OCI-LY1 (cell line): Measurements from ENCODE around the gene ZNF605.

ENCODE experiments used
- H2AFZ ChIP-seq: fragments of 200-600 bp; sonication (generic), shearing (Covaris generic); 2 replicates; pipeline ENCODE4 v1.6.0; 2014; ENCODE audit warnings: antibody characterized with exemption, mild to moderate bottlenecking, low read length
- H3F3A ChIP-seq: fragments of 200-600 bp; sonication (generic), shearing (Covaris generic); 2 replicates; pipeline ENCODE4 v1.6.0; 2014; ENCODE audit warnings: mild to moderate bottlenecking, antibody characterized with exemption, low read length, moderate library complexity; ENCODE audit not compliant: insufficient read depth
- H3K27ac ChIP-seq: fragments of 200-600 bp; sonication (generic); 2 replicates; pipeline ENCODE4 v1.5.1; 2014; ENCODE audit warnings: low read length, mixed run types, mild to moderate bottlenecking, low read depth; ENCODE audit not compliant: poor library complexity, severe bottlenecking
- H3K27me3 ChIP-seq: fragments of 200-600 bp; sonication (generic); 2 replicates; pipeline ENCODE4 v1.6.0; 2014; ENCODE audit warnings: antibody characterized with exemption, mild to moderate bottlenecking, low read length, moderate library complexity; ENCODE audit not compliant: insufficient read depth
- H3K36me3 ChIP-seq: fragments of 200-600 bp; sonication (generic); 2 replicates; pipeline ENCODE4 v1.6.1; 2014; ENCODE audit warnings: mild to moderate bottlenecking, antibody characterized with exemption, low read length, moderate library complexity, mixed read lengths; ENCODE audit not compliant: insufficient read depth
- H3K4me1 ChIP-seq: fragments of 200-600 bp; sonication (generic); 2 replicates; pipeline ENCODE4 v1.5.1; 2014; ENCODE audit warnings: mild to moderate bottlenecking, low read length, moderate library complexity; ENCODE audit not compliant: insufficient read depth, severe bottlenecking
- H3K4me2 ChIP-seq: fragments of 200-600 bp; sonication (generic), shearing (Covaris generic); 2 replicates; pipeline ENCODE4 v1.6.1; 2014; ENCODE audit warnings: low read length
- H3K4me3 ChIP-seq: fragments of 200-600 bp; sonication (generic); 2 replicates; pipeline ENCODE4 v1.5.1; 2014; ENCODE audit warnings: low read length, low read depth, mild to moderate bottlenecking, mixed read lengths; ENCODE audit not compliant: poor library complexity, severe bottlenecking
- H3K79me2 ChIP-seq: fragments of 200-600 bp; shearing (Covaris generic); 2 replicates; pipeline ENCODE4 v1.6.1; 2016; ENCODE audit warnings: mixed run types, low read length, mixed read lengths; ENCODE audit not compliant: insufficient read depth
- H3K9ac ChIP-seq: fragments of 200-600 bp; sonication (generic), shearing (Covaris generic); 2 replicates; pipeline ENCODE4 v1.6.1; 2014; ENCODE audit warnings: mild to moderate bottlenecking, low read length, mixed read lengths
- H3K9me2 ChIP-seq: fragments of 200-600 bp; sonication (generic), shearing (Covaris generic); 2 replicates; pipeline ENCODE4 v1.6.1; 2014; ENCODE audit warnings: low read depth, mild to moderate bottlenecking, low read length, mixed read lengths
- H3K9me3 ChIP-seq: fragments of 200-600 bp; shearing (Covaris generic); 2 replicates; pipeline ENCODE4 v1.6.1; 2014; ENCODE audit warnings: low read length, mixed read lengths
- H4K20me1 ChIP-seq: fragments of 200-600 bp; sonication (generic), shearing (Covaris generic); 2 replicates; pipeline ENCODE4 v1.6.0; 2016; ENCODE audit warnings: mild to moderate bottlenecking, low read length; ENCODE audit not compliant: insufficient read depth
- EZH2 ChIP-seq: fragments of 200-600 bp; sonication (generic), shearing (Covaris generic); IDR thresholded peaks from 2 replicates; pipeline ENCODE4 v1.8.0; 2017; ENCODE audit warnings: borderline replicate concordance, mixed run types, mild to moderate bottlenecking, antibody characterized with exemption, low read length, moderate library complexity, mixed read lengths
- TF ChIP-seq, protein P1 (sequence below): fragments of 200-600 bp; sonication (generic), shearing (Covaris generic); IDR thresholded peaks from 2 replicates; pipeline ENCODE4 v1.5.1; 2017; ENCODE audit warnings: mild to moderate bottlenecking, antibody characterized with exemption, low read length, moderate library complexity, mixed read lengths

ZNF605 gene

DNA sequence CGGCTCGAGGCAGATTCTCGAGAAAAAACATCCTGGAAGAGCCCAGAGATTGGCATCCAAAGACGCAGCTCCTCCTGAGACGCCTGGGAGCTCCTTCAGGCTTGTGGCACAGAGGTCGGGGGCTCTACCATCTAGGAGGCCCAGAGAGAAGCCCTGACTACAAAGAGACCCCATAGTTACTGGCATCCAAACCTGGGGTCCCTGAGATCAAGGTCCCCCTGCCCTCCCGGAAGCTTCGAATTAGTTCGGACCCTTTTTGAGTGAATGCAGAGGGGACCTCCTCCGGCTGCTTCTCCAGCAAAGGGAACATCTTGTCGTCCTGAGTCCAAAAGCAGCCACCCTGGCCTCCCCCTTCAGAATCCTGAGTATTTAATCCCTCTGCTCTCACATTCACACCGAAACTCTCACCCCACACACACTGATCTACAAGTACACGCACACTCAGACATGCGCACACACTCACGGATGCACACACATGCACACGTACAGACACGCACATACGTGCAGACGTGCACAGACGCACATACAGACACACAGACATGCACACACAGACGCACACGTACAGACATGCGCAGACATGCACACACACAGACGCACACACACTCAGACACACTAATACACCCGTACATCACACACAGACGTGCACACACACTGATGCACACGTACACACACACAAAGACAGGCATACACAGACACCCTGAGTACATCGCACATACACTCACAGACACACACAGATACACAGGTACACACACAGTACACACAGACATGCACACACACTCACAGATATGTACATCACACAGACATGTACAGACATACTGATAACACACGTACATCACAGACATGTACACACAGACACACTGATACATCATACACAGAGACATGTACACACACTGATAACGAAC lies 5.9 kb downstream of the ZNF605 start:
- H3K9me2 ChIP-seq = no peaks in the 10 kb centered on the region
- no peaks in the 10 kb centered on the region for H4K20me1 ChIP-seq
- TF ChIP-seq EZH2 = no peak
- TF ChIP-seq, protein P1, sequence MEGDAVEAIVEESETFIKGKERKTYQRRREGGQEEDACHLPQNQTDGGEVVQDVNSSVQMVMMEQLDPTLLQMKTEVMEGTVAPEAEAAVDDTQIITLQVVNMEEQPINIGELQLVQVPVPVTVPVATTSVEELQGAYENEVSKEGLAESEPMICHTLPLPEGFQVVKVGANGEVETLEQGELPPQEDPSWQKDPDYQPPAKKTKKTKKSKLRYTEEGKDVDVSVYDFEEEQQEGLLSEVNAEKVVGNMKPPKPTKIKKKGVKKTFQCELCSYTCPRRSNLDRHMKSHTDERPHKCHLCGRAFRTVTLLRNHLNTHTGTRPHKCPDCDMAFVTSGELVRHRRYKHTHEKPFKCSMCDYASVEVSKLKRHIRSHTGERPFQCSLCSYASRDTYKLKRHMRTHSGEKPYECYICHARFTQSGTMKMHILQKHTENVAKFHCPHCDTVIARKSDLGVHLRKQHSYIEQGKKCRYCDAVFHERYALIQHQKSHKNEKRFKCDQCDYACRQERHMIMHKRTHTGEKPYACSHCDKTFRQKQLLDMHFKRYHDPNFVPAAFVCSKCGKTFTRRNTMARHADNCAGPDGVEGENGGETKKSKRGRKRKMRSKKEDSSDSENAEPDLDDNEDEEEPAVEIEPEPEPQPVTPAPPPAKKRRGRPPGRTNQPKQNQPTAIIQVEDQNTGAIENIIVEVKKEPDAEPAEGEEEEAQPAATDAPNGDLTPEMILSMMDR = no peak
- H3K9me3 ChIP-seq = peaks cover 51% of the 10 kb centered on the region
- H3K36me3 ChIP-seq = peaks cover 46% of the 10 kb centered on the region
- H2AFZ ChIP-seq = no peak overlapping the region
- H3K79me2 ChIP-seq = no peaks in the 10 kb centered on the region
- no peak overlapping the region for H3K27ac ChIP-seq
- H3K27me3 ChIP-seq = no peaks in the 10 kb centered on the region
- peaks cover 5% of the 10 kb centered on the region for H3K4me1 ChIP-seq
- H3K4me2 ChIP-seq = no peak overlapping the region
- H3K4me3 ChIP-seq = no peak overlapping the region
- H3K9ac ChIP-seq = no peak overlapping the region
- no peaks in the 10 kb centered on the region for H3F3A ChIP-seq

DNA sequence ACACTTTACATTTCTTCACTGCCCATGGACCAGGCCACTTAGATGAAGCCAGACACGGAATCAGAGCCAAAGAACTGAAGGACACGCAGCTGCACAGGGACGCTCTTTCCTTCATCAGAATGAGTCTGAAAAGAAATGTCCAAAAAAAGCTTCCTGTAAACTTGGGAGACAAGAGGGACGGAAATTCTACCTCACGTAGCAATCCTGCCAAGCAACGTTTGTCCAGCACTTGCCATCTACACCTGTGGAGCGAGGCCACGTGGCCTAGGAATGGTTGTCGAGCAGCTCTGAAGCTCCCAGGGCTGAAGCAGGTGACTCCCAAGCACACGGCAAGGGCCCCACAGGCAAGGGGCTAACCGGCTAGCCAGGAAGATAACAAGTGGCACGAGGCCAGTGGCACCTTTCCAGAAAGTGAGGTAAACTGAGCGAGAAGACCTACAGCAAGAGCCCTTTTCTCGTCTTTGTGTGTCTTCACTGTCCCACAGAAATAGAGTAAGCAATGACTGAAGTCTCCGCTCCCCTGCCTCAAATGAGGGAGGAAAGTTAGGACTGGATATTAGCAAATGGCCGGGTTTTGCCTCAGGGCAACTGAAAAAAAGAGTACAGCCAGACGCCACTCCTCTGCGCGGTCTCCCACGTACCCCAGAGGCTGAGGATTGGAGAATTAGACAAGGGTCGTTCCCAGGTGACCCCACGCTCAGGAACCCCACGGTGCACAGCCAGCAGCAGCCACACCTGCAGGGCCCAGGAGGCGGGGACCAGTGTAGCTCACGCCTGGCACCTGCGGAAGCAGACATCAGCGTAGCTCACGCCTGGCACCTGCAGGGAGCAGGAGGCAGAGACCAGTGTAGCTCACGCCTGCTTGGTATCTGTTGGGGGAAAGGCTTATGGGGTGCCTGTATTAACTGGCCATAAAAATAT lies 7.7 kb downstream of the ZNF605 start:
- H3K36me3 ChIP-seq = peaks cover 62% of the 10 kb centered on the region

DNA sequence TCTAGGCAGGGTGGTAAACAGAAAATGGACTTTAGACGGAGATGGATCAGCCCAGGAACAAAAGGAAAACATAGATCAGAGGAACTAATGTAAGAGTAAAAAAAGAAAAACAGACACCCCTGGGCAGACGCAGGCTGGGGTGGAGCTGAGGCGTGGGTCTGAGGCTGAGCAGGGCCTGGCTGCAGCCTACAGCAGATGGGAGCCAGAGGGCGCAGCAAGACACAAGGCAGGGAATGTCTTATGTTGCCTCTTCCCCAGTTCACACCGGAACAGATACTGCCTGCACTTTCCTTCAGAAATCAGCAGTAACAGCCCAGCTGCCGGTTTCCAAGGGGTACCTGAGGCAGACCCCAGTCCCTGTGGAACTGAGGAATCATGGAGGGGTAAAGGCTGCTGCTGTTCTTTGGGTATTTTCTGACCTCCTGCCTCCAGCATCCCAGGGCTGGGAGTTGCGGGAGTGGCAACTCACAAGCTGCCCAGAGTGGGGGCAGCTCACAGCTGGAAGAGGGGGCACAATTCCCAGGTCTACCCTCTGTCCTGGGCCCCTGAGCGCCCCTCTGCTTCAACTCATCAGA lies 9.8 kb downstream of the ZNF605 start:
- no peak for TF ChIP-seq EZH2
- Histone ChIP-seq H2AFZ (no peak overlapping the region), H3K4me2 (no peak overlapping the region), H3K9me2 (no peaks in the 10 kb centered on the region), H3K9me3 (peaks cover 48% of the 10 kb centered on the region), H3K4me1 (no peaks in the 10 kb centered on the region), H4K20me1 (no peaks in the 10 kb centered on the region), H3K9ac (no peak overlapping the region), H3K27ac (no peak overlapping the region), H3K79me2 (no peaks in the 10 kb centered on the region), H3K27me3 (no peaks in the 10 kb centered on the region), H3K36me3 (peaks cover 83% of the 10 kb centered on the region), H3F3A (no peaks in the 10 kb centered on the region), H3K4me3 (no peak overlapping the region)

More for the DNA sequence above, 7.7 kb downstream of the ZNF605 start:
- Histone ChIP-seq H3K9me3 (peaks cover 54% of the 10 kb centered on the region), H3K4me1 (no peaks in the 10 kb centered on the region), H3K27ac (no peak overlapping the region), H3K79me2 (no peaks in the 10 kb centered on the region), H3K27me3 (no peaks in the 10 kb centered on the region), H3K4me3 (no peak overlapping the region), H2AFZ (no peak overlapping the region), H3K4me2 (no peak overlapping the region), H3K9ac (no peak overlapping the region), H4K20me1 (no peaks in the 10 kb centered on the region), H3F3A (no peaks in the 10 kb centered on the region), H3K9me2 (no peaks in the 10 kb centered on the region)
- no peak for TF ChIP-seq EZH2
- TF ChIP-seq, protein P1 = no peak
